WTC11 (cell line): ENCODE data around the gene TMEM18.

ENCODE experiments used
- ARID4B ChIP-seq: sonication (generic); formaldehyde crosslinking; IDR thresholded peaks from 2 replicates; pipeline ENCODE4 v1.8.0; 2023; ENCODE audit warnings: missing genetic modification reagents, mild to moderate bottlenecking, borderline replicate concordance
- CTCF ChIP-seq: fragments of 200-600 bp; IDR thresholded peaks from 2 replicates; pipeline ENCODE4 v1.8.0; 2022; ENCODE audit warnings: antibody characterized with exemption
- E2F1 ChIP-seq: sonication (generic); formaldehyde crosslinking; IDR thresholded peaks from 2 replicates; pipeline ENCODE4 v1.8.0; 2022; ENCODE audit warnings: mild to moderate bottlenecking, missing genetic modification reagents
- E2F4 ChIP-seq: sonication (generic); formaldehyde crosslinking; IDR thresholded peaks from 2 replicates; pipeline ENCODE4 v1.8.1; 2022; ENCODE audit warnings: low read depth, mild to moderate bottlenecking, moderate library complexity, missing genetic modification reagents, borderline replicate concordance
- ESRRA ChIP-seq: sonication (generic); formaldehyde crosslinking; IDR thresholded peaks from 2 replicates; pipeline ENCODE4 v1.8.1; 2022; ENCODE audit warnings: mild to moderate bottlenecking, missing genetic modification reagents, borderline replicate concordance
- MAX ChIP-seq: sonication (generic); formaldehyde crosslinking; IDR thresholded peaks from 2 replicates; pipeline ENCODE4 v1.8.0; 2022; ENCODE audit warnings: mild to moderate bottlenecking, missing genetic modification reagents
- NFE2L1 ChIP-seq: sonication (generic); formaldehyde crosslinking; IDR thresholded peaks from 2 replicates; pipeline ENCODE4 v1.8.1; 2023; ENCODE audit warnings: missing genetic modification reagents
- NR3C1 ChIP-seq: sonication (generic); formaldehyde crosslinking; conservative IDR thresholded peaks from 2 replicates; pipeline ENCODE4 v1.8.1; 2023; ENCODE audit warnings: low read depth, mild to moderate bottlenecking, missing genetic modification reagents
- RELA ChIP-seq: sonication (generic); formaldehyde crosslinking; IDR thresholded peaks from 2 replicates; pipeline ENCODE4 v1.8.1; 2022; ENCODE audit warnings: missing genetic modification reagents, mild to moderate bottlenecking, borderline replicate concordance
- ZBTB21 ChIP-seq: sonication (generic); formaldehyde crosslinking; IDR thresholded peaks from 2 replicates; pipeline ENCODE4 v1.8.1; 2023; ENCODE audit warnings: mild to moderate bottlenecking, missing genetic modification reagents, borderline replicate concordance
- ZSCAN18 ChIP-seq: fragments of 250-450 bp; sonication (Bioruptor Pico); IDR thresholded peaks from 2 replicates; pipeline ENCODE4 v2.1.2; 2022; ENCODE audit warnings: mild to moderate bottlenecking, moderate library complexity

GRCh38 chr2:694906-695510 is 17.8 kb upstream of the TMEM18 start:
- TF ChIP-seq ZBTB21 (CRISPR knock-in tag) (no peak), CTCF (no peak), ZSCAN18 (CRISPR knock-in tag) (no peak), E2F4 (CRISPR knock-in tag) (no peak), RELA (no peak), ESRRA (CRISPR knock-in tag) (no peak), MAX (no peak), E2F1 (CRISPR knock-in tag) (no peak), NR3C1 (CRISPR knock-in tag) (no peak), NFE2L1 (CRISPR knock-in tag) (no peak), ARID4B (CRISPR knock-in tag) (no peak)
